A549 (cell line): ENCODE measurements around the gene TRIM65.

Source experiments
- FOSL2 ChIP-seq, 2 experiments: fragments of 450-650 bp in 1 of 2; fragments of >200 bp in 1 of 2; sonication (Bioruptor Twin) in 1 of 2; formaldehyde crosslinking; IDR thresholded peaks; 2 replicates each; pipeline versions ENCODE4 v1.5.0 to v1.6.1; 2016 to 2020; ENCODE audit warnings: mild to moderate bottlenecking in 1 of 2, moderate library complexity in 1 of 2
- HOXA7 ChIP-seq: fragments of 250-450 bp; sonication (Bioruptor Pico); IDR thresholded peaks from 2 replicates; pipeline ENCODE4 v1.5.0; 2020; ENCODE audit warnings: mild to moderate bottlenecking, moderate library complexity
- MAFK ChIP-seq: fragments of 450-650 bp; IDR thresholded peaks from 2 replicates; pipeline ENCODE4 v1.6.1; 2014; ENCODE audit not compliant: partially characterized antibody
- POLR2A ChIP-seq: IDR thresholded peaks from 2 replicates; pipeline ENCODE4 v1.6.1; 2012; ENCODE audit warnings: mild to moderate bottlenecking, low read length
- TF ChIP-seq, protein P1 (sequence below): fragments of >200 bp; sonication (Bioruptor Twin); formaldehyde crosslinking; IDR thresholded peaks from 3 replicates; pipeline ENCODE4 v1.5.1; 2016
- TF ChIP-seq, protein P2 (sequence below): fragments of 200-600 bp; sonication (generic); IDR thresholded peaks from 2 replicates; pipeline ENCODE4 v1.6.1; 2016; ENCODE audit warnings: antibody characterized with exemption, mild to moderate bottlenecking, moderate library complexity

DNA sequence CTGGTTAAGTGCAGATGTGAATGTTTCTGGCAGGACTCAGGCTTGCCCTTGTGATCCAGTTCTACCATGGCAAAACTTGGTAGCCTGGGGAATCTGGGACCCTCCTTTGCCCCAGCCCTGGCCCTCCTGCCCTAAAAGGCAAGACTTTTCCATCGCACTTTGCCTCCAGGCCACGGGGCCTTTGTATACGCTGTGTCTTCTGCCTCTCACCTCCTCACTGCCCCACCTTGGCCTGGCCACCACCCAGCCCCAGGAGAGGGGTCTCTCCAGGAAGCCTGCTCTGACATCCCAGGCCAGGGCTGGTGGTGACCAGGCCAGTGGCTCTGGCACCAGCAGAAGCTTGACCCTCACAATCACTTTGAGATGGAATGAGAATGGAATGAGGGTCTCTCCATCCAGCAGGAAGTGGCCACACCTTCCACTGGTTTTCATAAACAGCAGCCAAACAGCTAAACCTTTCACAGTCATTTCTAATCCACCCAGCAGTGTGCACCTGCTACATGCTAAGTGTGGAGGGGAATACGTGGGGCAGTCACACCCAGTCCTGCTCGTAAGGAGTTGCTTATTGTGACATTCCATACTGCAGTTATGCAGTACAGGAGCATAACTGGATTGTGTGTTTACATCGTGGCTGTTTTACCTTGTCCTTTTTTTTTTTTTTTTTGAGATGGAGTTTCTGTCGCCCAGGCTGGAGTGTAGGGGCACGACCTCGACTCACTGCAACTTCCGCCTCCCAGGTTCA is 9.6 kb upstream of the TRIM65 start:
- TF ChIP-seq, protein P1, sequence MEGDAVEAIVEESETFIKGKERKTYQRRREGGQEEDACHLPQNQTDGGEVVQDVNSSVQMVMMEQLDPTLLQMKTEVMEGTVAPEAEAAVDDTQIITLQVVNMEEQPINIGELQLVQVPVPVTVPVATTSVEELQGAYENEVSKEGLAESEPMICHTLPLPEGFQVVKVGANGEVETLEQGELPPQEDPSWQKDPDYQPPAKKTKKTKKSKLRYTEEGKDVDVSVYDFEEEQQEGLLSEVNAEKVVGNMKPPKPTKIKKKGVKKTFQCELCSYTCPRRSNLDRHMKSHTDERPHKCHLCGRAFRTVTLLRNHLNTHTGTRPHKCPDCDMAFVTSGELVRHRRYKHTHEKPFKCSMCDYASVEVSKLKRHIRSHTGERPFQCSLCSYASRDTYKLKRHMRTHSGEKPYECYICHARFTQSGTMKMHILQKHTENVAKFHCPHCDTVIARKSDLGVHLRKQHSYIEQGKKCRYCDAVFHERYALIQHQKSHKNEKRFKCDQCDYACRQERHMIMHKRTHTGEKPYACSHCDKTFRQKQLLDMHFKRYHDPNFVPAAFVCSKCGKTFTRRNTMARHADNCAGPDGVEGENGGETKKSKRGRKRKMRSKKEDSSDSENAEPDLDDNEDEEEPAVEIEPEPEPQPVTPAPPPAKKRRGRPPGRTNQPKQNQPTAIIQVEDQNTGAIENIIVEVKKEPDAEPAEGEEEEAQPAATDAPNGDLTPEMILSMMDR: no peak
- no peak for TF ChIP-seq POLR2A
- TF ChIP-seq, protein P2, sequence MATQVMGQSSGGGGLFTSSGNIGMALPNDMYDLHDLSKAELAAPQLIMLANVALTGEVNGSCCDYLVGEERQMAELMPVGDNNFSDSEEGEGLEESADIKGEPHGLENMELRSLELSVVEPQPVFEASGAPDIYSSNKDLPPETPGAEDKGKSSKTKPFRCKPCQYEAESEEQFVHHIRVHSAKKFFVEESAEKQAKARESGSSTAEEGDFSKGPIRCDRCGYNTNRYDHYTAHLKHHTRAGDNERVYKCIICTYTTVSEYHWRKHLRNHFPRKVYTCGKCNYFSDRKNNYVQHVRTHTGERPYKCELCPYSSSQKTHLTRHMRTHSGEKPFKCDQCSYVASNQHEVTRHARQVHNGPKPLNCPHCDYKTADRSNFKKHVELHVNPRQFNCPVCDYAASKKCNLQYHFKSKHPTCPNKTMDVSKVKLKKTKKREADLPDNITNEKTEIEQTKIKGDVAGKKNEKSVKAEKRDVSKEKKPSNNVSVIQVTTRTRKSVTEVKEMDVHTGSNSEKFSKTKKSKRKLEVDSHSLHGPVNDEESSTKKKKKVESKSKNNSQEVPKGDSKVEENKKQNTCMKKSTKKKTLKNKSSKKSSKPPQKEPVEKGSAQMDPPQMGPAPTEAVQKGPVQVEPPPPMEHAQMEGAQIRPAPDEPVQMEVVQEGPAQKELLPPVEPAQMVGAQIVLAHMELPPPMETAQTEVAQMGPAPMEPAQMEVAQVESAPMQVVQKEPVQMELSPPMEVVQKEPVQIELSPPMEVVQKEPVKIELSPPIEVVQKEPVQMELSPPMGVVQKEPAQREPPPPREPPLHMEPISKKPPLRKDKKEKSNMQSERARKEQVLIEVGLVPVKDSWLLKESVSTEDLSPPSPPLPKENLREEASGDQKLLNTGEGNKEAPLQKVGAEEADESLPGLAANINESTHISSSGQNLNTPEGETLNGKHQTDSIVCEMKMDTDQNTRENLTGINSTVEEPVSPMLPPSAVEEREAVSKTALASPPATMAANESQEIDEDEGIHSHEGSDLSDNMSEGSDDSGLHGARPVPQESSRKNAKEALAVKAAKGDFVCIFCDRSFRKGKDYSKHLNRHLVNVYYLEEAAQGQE: no peak
- no peak for TF ChIP-seq FOSL2 (IDR thresholded peaks at IDR 0.05)
- TF ChIP-seq FOSL2 (CRISPR knock-in tag; IDR thresholded peaks at IDR 0.05): no peak
- TF ChIP-seq HOXA7: no peak
- TF ChIP-seq MAFK: no peak
